ENCODE results near the gene UNC119. TPM values are rescaled to one million over a fixed set of nuclear protein-coding genes. Genes with fewer than 3 reads are reported as not detected.

UNC119 gene
- total RNA-seq, 1 donor from 2014 or later: 59.1 TPM

DNA sequence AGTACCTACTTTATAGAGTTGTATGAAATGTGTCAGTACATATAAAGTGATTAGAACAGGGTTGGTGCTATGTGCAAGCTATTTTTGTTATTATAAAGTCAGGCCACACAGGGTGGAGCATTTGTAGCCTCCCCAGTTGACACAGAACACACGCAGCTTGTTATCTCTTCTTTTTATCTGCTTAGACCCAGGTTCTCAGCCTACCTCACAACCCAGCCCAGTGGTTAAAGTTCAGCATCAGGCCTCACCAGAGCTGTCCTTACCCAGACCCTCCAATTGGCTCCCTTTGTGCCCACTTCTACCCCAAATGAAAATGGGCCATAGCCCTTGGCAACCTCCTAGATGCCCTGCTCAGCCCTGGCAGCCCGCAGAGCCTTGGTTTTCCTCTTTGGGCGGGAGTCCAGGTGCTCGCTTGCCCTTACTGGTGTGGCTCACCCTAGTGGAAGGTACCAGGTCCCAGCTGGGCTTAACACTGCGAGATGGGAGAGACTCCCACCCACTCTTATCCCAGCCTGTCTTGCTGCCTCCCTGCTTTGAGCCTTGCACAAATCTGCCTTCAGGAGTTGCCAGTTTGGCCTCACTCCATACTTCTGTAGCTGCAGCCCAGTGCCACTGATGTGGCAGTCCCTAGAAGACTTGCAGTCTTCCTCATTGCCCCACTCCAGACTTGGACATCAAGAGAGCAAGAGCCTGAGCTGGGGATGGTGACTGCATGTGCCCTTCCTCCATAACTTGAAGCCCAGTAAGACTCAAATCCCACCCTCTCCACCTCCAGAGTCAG is 20.0 kb upstream of the UNC119 start:
- TF ChIP-seq, protein P1, sequence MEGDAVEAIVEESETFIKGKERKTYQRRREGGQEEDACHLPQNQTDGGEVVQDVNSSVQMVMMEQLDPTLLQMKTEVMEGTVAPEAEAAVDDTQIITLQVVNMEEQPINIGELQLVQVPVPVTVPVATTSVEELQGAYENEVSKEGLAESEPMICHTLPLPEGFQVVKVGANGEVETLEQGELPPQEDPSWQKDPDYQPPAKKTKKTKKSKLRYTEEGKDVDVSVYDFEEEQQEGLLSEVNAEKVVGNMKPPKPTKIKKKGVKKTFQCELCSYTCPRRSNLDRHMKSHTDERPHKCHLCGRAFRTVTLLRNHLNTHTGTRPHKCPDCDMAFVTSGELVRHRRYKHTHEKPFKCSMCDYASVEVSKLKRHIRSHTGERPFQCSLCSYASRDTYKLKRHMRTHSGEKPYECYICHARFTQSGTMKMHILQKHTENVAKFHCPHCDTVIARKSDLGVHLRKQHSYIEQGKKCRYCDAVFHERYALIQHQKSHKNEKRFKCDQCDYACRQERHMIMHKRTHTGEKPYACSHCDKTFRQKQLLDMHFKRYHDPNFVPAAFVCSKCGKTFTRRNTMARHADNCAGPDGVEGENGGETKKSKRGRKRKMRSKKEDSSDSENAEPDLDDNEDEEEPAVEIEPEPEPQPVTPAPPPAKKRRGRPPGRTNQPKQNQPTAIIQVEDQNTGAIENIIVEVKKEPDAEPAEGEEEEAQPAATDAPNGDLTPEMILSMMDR (conservative IDR thresholded peaks at IDR 0.05): no peak
- Mint-ChIP-seq H3K4me3 (peak overlapping the region; percentile 95), H3K27me3 (ENCODE audit: low read depth) (no peaks in the 10 kb centered on the region), H3K9me3 (no peaks in the 10 kb centered on the region), H3K4me1 (peaks cover 44% of the 10 kb centered on the region), H3K27ac (ENCODE audit: unreplicated experiment) (no peak overlapping the region), H3K36me3 (ENCODE audit: low read depth) (peaks cover 10% of the 10 kb centered on the region)
- no peak for DNase-seq (ENCODE audit: low read depth, low spot score)

- peaks cover 6% of the 10 kb centered on the region for H3K36me3 Mint-ChIP-seq (ENCODE audit: low read depth)
- TF ChIP-seq, protein P1 (conservative IDR thresholded peaks at IDR 0.05): no peak
- DNase-seq (ENCODE audit: low read depth, low spot score): peak; percentile 91
- H3K27me3 Mint-ChIP-seq (ENCODE audit: low read depth): no peaks in the 10 kb centered on the region
- peaks cover 38% of the 10 kb centered on the region for H3K4me1 Mint-ChIP-seq
- H3K9me3 Mint-ChIP-seq: no peaks in the 10 kb centered on the region
- peak within 1 kb of the TSS; percentile 95 for H3K4me3 Mint-ChIP-seq
- peak within 1 kb of the TSS; percentile 35 for H3K27ac Mint-ChIP-seq (ENCODE audit: unreplicated experiment)
Measured at GRCh38 chr17:28571361-28572122, 19.1 kb upstream of the UNC119 start, which contains the start of gene PIGS. TSS of gene PIGS (minus strand) at chr17:28571524. CDS start at chr17:28571496, 28 bp downstream.

DNA sequence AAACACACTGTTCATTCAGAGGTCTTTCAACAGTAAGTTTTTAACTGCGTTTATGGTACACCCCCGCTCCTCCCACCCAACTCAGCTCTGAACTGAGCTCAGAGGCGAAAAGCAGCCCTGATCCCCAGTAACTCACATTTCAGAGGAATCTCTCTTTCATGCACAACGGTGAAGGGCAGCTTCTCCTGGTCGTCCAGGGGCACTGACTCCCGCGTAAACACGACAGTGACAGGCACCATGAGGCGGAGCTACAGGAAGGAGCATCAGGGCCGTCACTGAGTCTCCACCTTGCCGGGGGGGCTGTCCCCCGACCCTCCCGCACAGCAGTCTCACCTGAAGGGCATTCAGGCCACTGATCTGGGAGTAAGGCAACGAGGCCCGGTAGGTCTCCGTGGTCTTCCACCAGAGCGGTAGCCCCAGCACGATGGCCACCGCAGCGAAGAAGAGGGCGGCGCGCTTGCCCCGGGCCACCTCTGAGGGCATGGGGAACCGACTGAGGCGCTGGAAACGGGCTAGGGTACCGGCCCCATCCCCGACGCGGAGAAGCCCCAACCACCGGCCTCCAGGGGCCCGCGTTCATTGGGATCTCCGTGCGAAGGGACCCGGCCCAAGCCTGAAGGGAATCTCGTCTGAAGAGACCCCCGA is 18.4 kb upstream of the UNC119 start:
- peaks cover 31% of the 10 kb centered on the region for H3K4me1 Mint-ChIP-seq
- peak; percentile 20 for DNase-seq (ENCODE audit: low read depth, low spot score)
- H3K27me3 Mint-ChIP-seq (ENCODE audit: low read depth): no peaks in the 10 kb centered on the region
- peak overlapping the region; percentile 95 for H3K4me3 Mint-ChIP-seq
- H3K27ac Mint-ChIP-seq (ENCODE audit: unreplicated experiment): peak overlapping the region; percentile 35
- H3K36me3 Mint-ChIP-seq (ENCODE audit: low read depth): peaks cover 6% of the 10 kb centered on the region
- TF ChIP-seq, protein P1 (conservative IDR thresholded peaks at IDR 0.05): no peak
- H3K9me3 Mint-ChIP-seq: no peaks in the 10 kb centered on the region

DNA sequence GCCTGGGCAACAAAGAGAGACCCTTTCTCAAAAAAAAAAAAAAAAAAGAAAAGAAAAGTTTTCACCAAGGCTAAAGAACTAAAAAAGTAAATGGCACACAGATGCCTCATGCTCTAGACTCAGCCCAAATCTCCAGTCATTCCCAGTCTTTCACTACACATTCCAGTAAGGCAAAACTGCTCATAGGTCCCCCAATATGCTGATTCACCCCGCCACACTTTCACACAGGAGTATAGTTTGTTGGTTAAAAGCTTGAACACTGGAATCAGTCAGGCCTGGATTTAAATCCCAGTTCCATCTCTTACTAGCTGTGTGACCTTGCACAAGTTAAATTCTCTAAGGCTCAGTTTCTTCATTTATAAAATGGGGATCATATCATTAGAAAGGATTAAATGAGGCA is 17.0 kb upstream of the UNC119 start:
- Mint-ChIP-seq H3K9me3 (no peaks in the 10 kb centered on the region), H3K27me3 (ENCODE audit: low read depth) (no peaks in the 10 kb centered on the region), H3K4me1 (peaks cover 31% of the 10 kb centered on the region), H3K27ac (ENCODE audit: unreplicated experiment) (no peak overlapping the region), H3K36me3 (ENCODE audit: low read depth) (peaks cover 6% of the 10 kb centered on the region), H3K4me3 (peak overlapping the region; percentile 95)
- DNase-seq (ENCODE audit: low read depth, low spot score): no peak
- TF ChIP-seq, protein P1 (conservative IDR thresholded peaks at IDR 0.05): no peak

GRCh38 chr17:28567604-28568003 is 15.2 kb upstream of the UNC119 start:
- no peak for DNase-seq (ENCODE audit: low read depth, low spot score)
- Mint-ChIP-seq H3K4me3 (peak overlapping the region; percentile 31), H3K36me3 (ENCODE audit: low read depth) (peaks cover 6% of the 10 kb centered on the region), H3K9me3 (no peaks in the 10 kb centered on the region), H3K27me3 (ENCODE audit: low read depth) (no peaks in the 10 kb centered on the region), H3K4me1 (peaks cover 31% of the 10 kb centered on the region), H3K27ac (ENCODE audit: unreplicated experiment) (no peak overlapping the region)
- TF ChIP-seq, protein P1 (conservative IDR thresholded peaks at IDR 0.05): no peak

Measured in neural crest cell (in vitro differentiated cells).